ENCODE measurements around the gene ACSBG1. TPM values are rescaled to one million over a fixed set of nuclear protein-coding genes. Genes with fewer than 3 reads are reported as not detected.

The ACSBG1 gene
- total RNA-seq, 5 donors from 2014 or later (not counting 1 experiment from before 2014, with no cell fraction given) = not detected

GRCh38 chr15:78272316-78272715 lies 38.0 kb upstream of the ACSBG1 start:
- Mint-ChIP-seq H3K4me3 (no peak overlapping the region), H3K27ac (no peak overlapping the region), H3K36me3 (peaks cover 17% of the 10 kb centered on the region), H3K27me3 (no peaks in the 10 kb centered on the region), H3K9me3 (no peaks in the 10 kb centered on the region), H3K4me1 (peaks cover 9 to 15% (median 14%) of the 10 kb centered on the region in 3 donors)
- no peak overlapping the region for H3K4me3 ChIP-seq (ENCODE audit: control insufficient read depth in 1 of 2, extremely low read depth in 1 of 2, low read length in 1 of 2)
- ATAC-seq (replicated peaks in 1 of 4) (no peak), DNase-seq (no peak)
- H3K4me1 ChIP-seq (ENCODE audit: control insufficient read depth in 1 of 2, extremely low read depth in 1 of 2, insufficient read depth in 2 of 2, low read length in 2 of 2) = no peaks in the 10 kb centered on the region
- ChIA-PET POLR2A (interaction anchor here in 1 of 2 donors (1.4 kb wide), 1 partner anchor 10 kb away, joined by 5 read pairs; no protein-coding TSS in a partner anchor), CTCF (interaction anchor here in 1 of 2 donors (1.7 kb wide), 1 partner anchor 11 kb away, joined by 3 read pairs; no protein-coding TSS in a partner anchor)
- 93% methylated on average over 2 of the region's 2 CpGs for WGBS (ENCODE audit: insufficient coverage)
- H3K27me3 ChIP-seq (replicated peaks in 1 of 2; ENCODE audit: control insufficient read depth in 2 of 2, extremely low read depth in 1 of 2, insufficient read depth in 2 of 2, low read length in 1 of 2) = no peaks in the 10 kb centered on the region
- H3K9me3 ChIP-seq = no peaks in the 10 kb centered on the region
- peaks cover 0 to 48% of the 10 kb centered on the region in 2 donors for H3K36me3 ChIP-seq (ENCODE audit: control insufficient read depth in 2 of 2, extremely low read depth in 1 of 2, insufficient read depth in 1 of 2, low read length in 1 of 2)
- H3K27ac ChIP-seq (ENCODE audit: low read length) = no peak overlapping the region

GRCh38 chr15:78266806-78267205 lies 32.4 kb upstream of the ACSBG1 start:
- POLR2A ChIA-PET = interaction anchor here (0.6 to 1.4 kb wide), 2 partner anchors 32 to 310 kb away, joined by 6 to 14 read pairs; partner anchors contain the start of gene SKIC8 (in 1 of the 2)
- CTCF ChIA-PET = no interaction called here
- no CpG with 5 or more reads among the region's 2 CpGs for WGBS (ENCODE audit: insufficient coverage)

DNA sequence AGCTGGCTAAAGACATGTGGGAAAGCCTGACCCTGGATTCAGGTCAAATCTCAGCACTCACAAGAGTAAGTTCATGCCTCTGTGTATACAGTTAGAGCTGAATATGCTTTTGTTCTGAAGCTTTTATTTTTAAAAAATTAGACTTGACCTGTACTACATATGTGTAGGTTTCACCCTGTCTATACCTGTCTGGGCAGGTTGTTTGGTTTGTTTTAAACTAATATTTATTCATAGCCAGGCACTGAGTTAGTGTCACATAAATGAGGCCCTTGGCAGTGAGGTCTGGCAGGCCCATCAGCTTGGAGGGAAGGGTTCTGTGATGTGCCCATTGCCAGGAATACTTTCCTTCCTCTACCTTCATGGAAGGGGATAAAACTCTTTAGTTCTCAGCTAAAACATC lies 31.9 kb upstream of the ACSBG1 start:
- no peaks in the 10 kb centered on the region for H3K27me3 Mint-ChIP-seq
- ChIA-PET POLR2A (interaction anchor here (0.6 to 1.4 kb wide), 3 partner anchors 33 to 309 kb away, joined by 5 to 14 read pairs (median 6); partner anchors contain the start of gene SKIC8 (in 1 of the 2)), CTCF (interaction anchor here in 1 of 2 donors (0.6 kb wide), 1 partner anchor 158 kb away, joined by 3 read pairs; no protein-coding TSS in a partner anchor)
- Histone ChIP-seq H3K4me3 (ENCODE audit: control insufficient read depth in 1 of 2, extremely low read depth in 1 of 2, low read length in 1 of 2) (no peak overlapping the region), H3K4me1 (ENCODE audit: control insufficient read depth in 1 of 2, extremely low read depth in 1 of 2, insufficient read depth in 2 of 2, low read length in 2 of 2) (peaks cover 10 to 23% of the 10 kb centered on the region in 2 experiments), H3K27ac (ENCODE audit: low read length) (peak overlapping the region; percentile 74), H3K9me3 (no peaks in the 10 kb centered on the region), H3K27me3 (replicated peaks in 1 of 2; ENCODE audit: control insufficient read depth in 2 of 2, extremely low read depth in 1 of 2, insufficient read depth in 2 of 2, low read length in 1 of 2) (no peaks in the 10 kb centered on the region), H3K36me3 (ENCODE audit: control insufficient read depth in 2 of 2, extremely low read depth in 1 of 2, insufficient read depth in 1 of 2, low read length in 1 of 2) (peaks cover 0 to 5% of the 10 kb centered on the region in 2 donors)
- H3K27ac Mint-ChIP-seq = peak overlapping the region; percentile 85 to 88
- ATAC-seq (replicated peaks in 1 of 4) (no peak), DNase-seq (no peak)
- H3K36me3 Mint-ChIP-seq = peaks cover 4% of the 10 kb centered on the region
- peak overlapping the region in 2 of 3 donors; percentile 83 to 86 for H3K4me3 Mint-ChIP-seq
- H3K4me1 Mint-ChIP-seq = peaks cover 33 to 36% (median 36%) of the 10 kb centered on the region in 3 donors
- H3K9me3 Mint-ChIP-seq = no peaks in the 10 kb centered on the region

More at GRCh38 chr15:78266806-78267205, 32.4 kb upstream of the ACSBG1 start:
- peaks cover 33 to 36% (median 36%) of the 10 kb centered on the region in 3 donors for H3K4me1 Mint-ChIP-seq
- ATAC-seq (replicated peaks in 1 of 4) = no peak
- H3K4me3 ChIP-seq (ENCODE audit: control insufficient read depth in 1 of 2, extremely low read depth in 1 of 2, low read length in 1 of 2) = no peak overlapping the region
- H3K27ac ChIP-seq (ENCODE audit: low read length) = no peak overlapping the region
- peaks cover 10 to 23% of the 10 kb centered on the region in 2 experiments for H3K4me1 ChIP-seq (ENCODE audit: control insufficient read depth in 1 of 2, extremely low read depth in 1 of 2, insufficient read depth in 2 of 2, low read length in 2 of 2)
- H3K27ac Mint-ChIP-seq = peak overlapping the region; percentile 15 to 70
- H3K4me3 Mint-ChIP-seq = no peak overlapping the region
- no peak for DNase-seq
- H3K36me3 ChIP-seq (ENCODE audit: control insufficient read depth in 2 of 2, extremely low read depth in 1 of 2, insufficient read depth in 1 of 2, low read length in 1 of 2) = peaks cover 0 to 10% of the 10 kb centered on the region in 2 donors
- H3K9me3 Mint-ChIP-seq = no peaks in the 10 kb centered on the region
- H3K27me3 ChIP-seq (replicated peaks in 1 of 2; ENCODE audit: control insufficient read depth in 2 of 2, extremely low read depth in 1 of 2, insufficient read depth in 2 of 2, low read length in 1 of 2) = no peaks in the 10 kb centered on the region
- no peaks in the 10 kb centered on the region for H3K9me3 ChIP-seq
- no peaks in the 10 kb centered on the region for H3K27me3 Mint-ChIP-seq
- peaks cover 4% of the 10 kb centered on the region for H3K36me3 Mint-ChIP-seq

- H3K27ac ChIP-seq (ENCODE audit: low read length) = peak overlapping the region; percentile 74
- ChIA-PET CTCF (interaction anchor here (0.6 to 1.5 kb wide), 4 partner anchors 34 to 162 kb away, joined by 3 to 7 read pairs (median 4); partner anchors contain the start of gene SKIC8 (in 1 of the 2)), POLR2A (interaction anchor here (0.6 to 1.5 kb wide), 4 partner anchors 34 to 171 kb away, joined by 3 to 8 read pairs (median 4); partner anchors contain the start of gene SKIC8 (in 2 of the 2))
- H3K9me3 ChIP-seq = no peaks in the 10 kb centered on the region
- H3K27me3 Mint-ChIP-seq = no peaks in the 10 kb centered on the region
- H3K4me1 ChIP-seq (ENCODE audit: control insufficient read depth in 1 of 2, extremely low read depth in 1 of 2, insufficient read depth in 2 of 2, low read length in 2 of 2) = peaks cover 10 to 23% of the 10 kb centered on the region in 2 experiments
- peak overlapping the region; percentile 85 to 88 for H3K27ac Mint-ChIP-seq
- H3K4me3 ChIP-seq (ENCODE audit: control insufficient read depth in 1 of 2, extremely low read depth in 1 of 2, low read length in 1 of 2) = peak overlapping the region in 1 of 2 donors; percentile 74
- no peak for ATAC-seq (replicated peaks in 1 of 4)
- H3K4me1 Mint-ChIP-seq = peaks cover 33 to 36% (median 36%) of the 10 kb centered on the region in 3 donors
- peaks cover 0 to under 1% of the 10 kb centered on the region in 2 donors for H3K36me3 ChIP-seq (ENCODE audit: control insufficient read depth in 2 of 2, extremely low read depth in 1 of 2, insufficient read depth in 1 of 2, low read length in 1 of 2)
- 70% methylated on average over 2 of the region's 9 CpGs for whole genome bisulfite sequencing (ENCODE audit: insufficient coverage)
- H3K9me3 Mint-ChIP-seq = no peaks in the 10 kb centered on the region
- DNase-seq = peak in 1 of 35 experiments; percentile 15
- H3K4me3 Mint-ChIP-seq = peak overlapping the region; percentile 76 to 86 (median 83)
- peaks cover 4% of the 10 kb centered on the region for H3K36me3 Mint-ChIP-seq
- H3K27me3 ChIP-seq (replicated peaks in 1 of 2; ENCODE audit: control insufficient read depth in 2 of 2, extremely low read depth in 1 of 2, insufficient read depth in 2 of 2, low read length in 1 of 2) = no peaks in the 10 kb centered on the region
These were observed 31.4 kb upstream of the ACSBG1 start for GRCh38 chr15:78265752-78266224.

DNA sequence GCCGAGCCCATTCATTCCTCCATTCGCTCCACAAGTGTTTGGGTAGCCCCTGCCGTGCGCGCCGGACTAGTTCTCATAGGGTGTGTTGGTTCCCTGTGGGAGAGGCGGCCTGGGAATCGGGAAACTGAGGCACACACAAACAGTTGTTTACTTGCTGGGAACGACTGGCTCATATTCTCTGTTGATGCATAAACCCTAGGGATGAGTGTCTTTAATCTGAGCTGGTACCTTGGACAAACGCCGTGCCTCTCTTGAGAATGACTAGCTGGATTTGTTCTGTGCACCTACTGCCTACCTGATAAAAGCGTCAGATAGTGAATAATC lies 30.7 kb upstream of the ACSBG1 start:
- no peaks in the 10 kb centered on the region for H3K36me3 ChIP-seq (ENCODE audit: control insufficient read depth in 2 of 2, extremely low read depth in 1 of 2, insufficient read depth in 1 of 2, low read length in 1 of 2)
- ChIA-PET CTCF (interaction anchor here in 1 of 2 donors (0.6 to 1.5 kb wide), 3 partner anchors 34 to 163 kb away, joined by 3 to 7 read pairs (median 5); partner anchors contain the start of gene SKIC8), POLR2A (interaction anchor here (0.6 to 1.5 kb wide), 3 partner anchors 35 to 172 kb away, joined by 3 to 8 read pairs (median 5); partner anchors contain the start of gene SKIC8 (in 2 of the 2))
- 44% methylated on average over 8 of the region's 12 CpGs for WGBS (ENCODE audit: insufficient coverage)
- peak overlapping the region; percentile 74 to 83 for H3K4me3 ChIP-seq (ENCODE audit: control insufficient read depth in 1 of 2, extremely low read depth in 1 of 2, low read length in 1 of 2)
- peaks cover 10 to 23% of the 10 kb centered on the region in 2 experiments for H3K4me1 ChIP-seq (ENCODE audit: control insufficient read depth in 1 of 2, extremely low read depth in 1 of 2, insufficient read depth in 2 of 2, low read length in 2 of 2)
- peaks cover 0 to 2% of the 10 kb centered on the region in 2 experiments for H3K27me3 ChIP-seq (replicated peaks in 1 of 2; ENCODE audit: control insufficient read depth in 2 of 2, extremely low read depth in 1 of 2, insufficient read depth in 2 of 2, low read length in 1 of 2)
- DNase-seq (no peak), ATAC-seq (replicated peaks in 1 of 4) (no peak)
- H3K27ac Mint-ChIP-seq = peak overlapping the region; percentile 85 to 88
- no peaks in the 10 kb centered on the region for H3K27me3 Mint-ChIP-seq
- H3K4me1 Mint-ChIP-seq = peaks cover 33 to 36% (median 35%) of the 10 kb centered on the region in 3 donors
- no peaks in the 10 kb centered on the region for H3K9me3 ChIP-seq
- H3K9me3 Mint-ChIP-seq = no peaks in the 10 kb centered on the region
- peak overlapping the region; percentile 76 to 86 (median 83) for H3K4me3 Mint-ChIP-seq
- H3K36me3 Mint-ChIP-seq = no peaks in the 10 kb centered on the region
- peak overlapping the region; percentile 74 for H3K27ac ChIP-seq (ENCODE audit: low read length)

DNA sequence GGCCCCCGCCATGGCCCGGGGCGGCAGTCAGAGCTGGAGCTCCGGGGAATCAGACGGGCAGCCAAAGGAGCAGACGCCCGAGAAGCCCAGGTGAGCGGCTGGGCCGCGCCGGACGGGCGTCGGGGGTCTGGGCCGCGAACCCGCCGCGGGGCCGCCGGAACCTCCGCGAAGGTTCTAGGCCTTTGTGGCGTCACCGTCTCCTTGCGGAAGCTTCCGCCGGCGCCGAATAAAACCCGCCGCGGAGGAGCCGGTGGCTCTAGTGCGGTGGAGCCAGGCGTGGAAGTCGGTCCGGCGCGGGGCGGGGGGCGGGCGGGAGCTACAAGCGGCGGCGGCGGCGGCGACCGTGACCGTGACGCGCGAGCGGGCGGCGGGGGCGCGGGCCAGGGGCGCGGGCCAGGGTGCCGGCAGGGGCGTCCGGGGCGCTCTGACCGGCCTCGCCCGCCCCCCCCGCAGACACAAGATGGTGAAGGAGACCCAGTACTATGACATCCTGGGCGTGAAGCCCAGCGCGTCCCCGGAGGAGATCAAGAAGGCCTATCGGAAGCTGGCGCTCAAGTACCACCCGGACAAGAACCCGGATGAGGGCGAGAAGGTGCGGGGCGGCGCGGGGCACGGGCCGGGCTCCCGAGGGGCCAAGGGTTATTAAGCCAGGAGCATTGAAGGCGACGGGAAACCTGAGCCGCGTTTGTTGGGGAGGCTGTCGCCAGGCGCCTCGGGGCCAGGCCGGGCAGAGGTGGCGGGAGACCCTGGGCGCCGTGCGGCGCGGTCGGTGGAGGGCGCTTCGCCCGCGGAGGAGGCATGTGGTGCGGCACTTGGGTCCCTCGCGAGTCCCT lies 30.2 kb upstream of the ACSBG1 start, which contains the start of gene DNAJA4:
DNAJA4 (plus strand) TSS at position 259 of the 833 bp plus-strand sequence; CDS start at position 461, 202 bp downstream.
- Mint-ChIP-seq H3K4me3 (peak within 1 kb of the TSS; percentile 76 to 86 (median 83)), H3K36me3 (no peaks in the 10 kb centered on the region), H3K4me1 (peaks cover 33 to 36% (median 35%) of the 10 kb centered on the region in 3 donors), H3K27ac (peak within 1 kb of the TSS; percentile 86 to 88), H3K27me3 (no peaks in the 10 kb centered on the region), H3K9me3 (no peaks in the 10 kb centered on the region)
- peak; percentile 79 to 83 (median 82) for ATAC-seq (replicated peaks in 1 of 4)
- Histone ChIP-seq H3K9me3 (no peaks in the 10 kb centered on the region), H3K27ac (ENCODE audit: low read length) (peak within 1 kb of the TSS; percentile 74), H3K4me3 (ENCODE audit: control insufficient read depth in 1 of 2, extremely low read depth in 1 of 2, low read length in 1 of 2) (peak within 1 kb of the TSS; percentile 74 to 83), H3K36me3 (ENCODE audit: control insufficient read depth in 2 of 2, extremely low read depth in 1 of 2, insufficient read depth in 1 of 2, low read length in 1 of 2) (no peaks in the 10 kb centered on the region), H3K4me1 (ENCODE audit: control insufficient read depth in 1 of 2, extremely low read depth in 1 of 2, insufficient read depth in 2 of 2, low read length in 2 of 2) (peaks cover 10 to 23% of the 10 kb centered on the region in 2 experiments), H3K27me3 (replicated peaks in 1 of 2; ENCODE audit: control insufficient read depth in 2 of 2, extremely low read depth in 1 of 2, insufficient read depth in 2 of 2, low read length in 1 of 2) (peaks cover 0 to 6% of the 10 kb centered on the region in 2 experiments)
- POLR2A ChIA-PET = interaction anchor here (0.6 to 1.5 kb wide), 7 partner anchors 22 to 608 kb away, joined by 3 to 8 read pairs (median 6); partner anchors contain the start of genes SKIC8 (in 2 of the 2) and MORF4L1 (in 1 of the 2)
- peak; percentile 38 to 76 (median 61) for DNase-seq
- CTCF ChIA-PET = interaction anchor here in 1 of 2 donors (0.6 to 1.5 kb wide), 3 partner anchors 10 to 158 kb away, joined by 3 to 7 read pairs (median 5); partner anchors contain the start of gene SKIC8
- WGBS (ENCODE audit: insufficient coverage) = 5% methylated on average over 104 of the region's 107 CpGs
